ENCODE measurements around the gene ABCB6.

The ABCB6 gene

GRCh38 chr2:219182331-219183150 lies 36.2 kb downstream of the ABCB6 start:
- DNase-seq: no peak

GRCh38 chr2:219181531-219181930 lies 37.2 kb downstream of the ABCB6 start:
- DNase-seq: no peak

- no peak for DNase-seq
Observed at GRCh38 chr2:219180961-219181360, 37.8 kb downstream of the ABCB6 start.

GRCh38 chr2:219179601-219180465 lies 38.9 kb downstream of the ABCB6 start:
- DNase-seq: no peak

- no peak for DNase-seq
Observed at GRCh38 chr2:219178377-219179175, 40.2 kb downstream of the ABCB6 start.

GRCh38 chr2:219177552-219178376 lies 41.0 kb downstream of the ABCB6 start, which contains the start of gene RETREG2:
TSS of gene RETREG2 (plus strand) at chr2:219178275. CDS start at chr2:219178353, 78 bp downstream.
- DNase-seq: peak; percentile 10 to 65

GRCh38 chr2:219176818-219177551 lies 41.8 kb downstream of the ABCB6 start, which contains the start of gene CNPPD1:
TSS of gene CNPPD1 (minus strand) at chr2:219176925. CDS start at chr2:219176828, 97 bp downstream.
- DNase-seq: peak; percentile 39 to 61

- DNase-seq: no peak
Observed at GRCh38 chr2:219175928-219176817, 42.6 kb downstream of the ABCB6 start.

GRCh38 chr2:219175486-219175885 lies 43.3 kb downstream of the ABCB6 start:
- DNase-seq: no peak

GRCh38 chr2:219174801-219175200 lies 44.0 kb downstream of the ABCB6 start:
- DNase-seq: no peak

GRCh38 chr2:219174146-219174545 lies 44.6 kb downstream of the ABCB6 start:
- DNase-seq: no peak

GRCh38 chr2:219173176-219173575 lies 45.6 kb downstream of the ABCB6 start:
- DNase-seq: no peak

- no peak for DNase-seq
Observed at GRCh38 chr2:219172231-219173154, 46.3 kb downstream of the ABCB6 start.

GRCh38 chr2:219171231-219171651 lies 47.5 kb downstream of the ABCB6 start:
- DNase-seq: no peak

GRCh38 chr2:219169930-219170654 lies 48.7 kb downstream of the ABCB6 start, which contains the start of gene SLC23A3:
TSS of gene SLC23A3 (minus strand) at chr2:219170029. CDS start at chr2:219169984, 45 bp downstream.
- no peak for DNase-seq

GRCh38 chr2:219168932-219169331 lies 49.8 kb downstream of the ABCB6 start:
- DNase-seq: no peak

- no peak for DNase-seq
Observed at GRCh38 chr2:219168526-219168925, 50.2 kb downstream of the ABCB6 start.

GRCh38 chr2:219167997-219168396 lies 50.8 kb downstream of the ABCB6 start:
- DNase-seq: no peak

All from NCI-H187 (cell line).